Stimulated activated CD8-positive, alpha-beta memory T cell treated with anti-CD3 and anti-CD28 coated beads, Interleukin-15, amount 100 ng/mL, for 4 hours (primary cell): ENCODE data around the gene C4A.
"Not testable (repeated sequence)": the region's sequence is repeated elsewhere in the genome, so short reads cannot be mapped to it uniquely, and the experiment has no call there.

Source experiments
- DNase-seq, 2 donors: peaks; one replicate each; pipeline ENCODE4 v3.0.0-alpha.2; 2020; ENCODE audit warnings: low read depth in 2 of 2

Gene C4A

DNA sequence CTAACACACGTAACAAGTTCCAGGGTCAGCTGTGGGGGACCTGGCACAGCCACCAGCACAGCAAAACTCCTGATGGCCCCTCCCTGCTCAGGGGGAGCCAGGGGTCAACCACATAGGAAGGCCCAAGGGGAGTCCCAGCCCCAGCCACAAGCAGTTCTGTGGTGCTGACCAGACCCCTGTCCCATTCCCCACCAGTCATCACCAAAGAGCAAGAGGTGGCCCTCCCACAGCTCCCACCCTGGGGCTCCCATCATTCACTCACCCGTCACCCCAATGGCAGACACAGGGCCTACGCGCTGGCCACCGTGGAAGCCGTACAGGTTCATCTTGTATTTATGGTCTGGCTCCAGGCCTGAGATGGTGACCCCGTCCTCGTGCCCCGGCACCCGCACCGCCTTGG lies 67.9 kb downstream of the C4A start:
- DNase-seq: not testable (repeated sequence)

DNA sequence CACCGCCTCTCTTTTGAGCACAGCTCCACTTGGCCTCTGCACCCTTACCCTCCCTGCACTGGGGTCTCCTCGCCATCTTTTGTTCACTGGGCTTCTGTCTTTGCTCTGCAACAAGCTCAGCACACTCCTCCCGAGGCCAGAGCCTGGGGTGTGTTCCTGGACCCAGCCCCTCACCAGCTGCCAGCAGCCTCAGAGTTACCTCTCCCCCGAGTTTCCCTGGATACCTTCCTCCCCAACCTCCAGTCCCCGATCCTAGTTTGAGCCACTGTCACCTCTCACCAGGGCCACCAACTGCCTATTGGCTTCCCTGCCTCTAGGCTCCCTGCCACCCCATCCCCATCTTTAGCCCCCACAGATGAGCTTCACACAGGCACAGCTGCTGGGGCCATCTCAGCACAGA lies 68.7 kb downstream of the C4A start:
- no peak for DNase-seq
